Right atrium auricular region (tissue), 2 donors: ENCODE data around the gene ZMIZ1. TPM values are rescaled to one million over a fixed set of nuclear protein-coding genes. Genes with fewer than 3 reads are reported as not detected.

Source experiments
- DNase-seq: peaks from one replicate; pipeline ENCODE4 v3.0.0-alpha.2; 2019; ENCODE audit warnings: low spot score
- H3K27ac ChIP-seq, 2 donors: fragments of 200-600 bp; sonication (generic); 1 replicate in 1 of 2; 2 replicates in 1 of 2; pipeline ENCODE4 v1.5.1; 2016 to 2019
- H3K27me3 ChIP-seq, 2 donors: fragments of 200-600 bp; sonication (generic); one replicate each; pipeline versions ENCODE4 v1.5.1 to v1.6.0; 2017 to 2019
- H3K36me3 ChIP-seq: fragments of 200-600 bp; sonication (generic); one replicate; pipeline ENCODE4 v1.5.1; 2016
- H3K4me1 ChIP-seq, 2 donors: fragments of 200-600 bp; sonication (generic); one replicate each; pipeline versions ENCODE4 v1.5.1 to v1.6.0; 2017 to 2019
- H3K4me3 ChIP-seq, 2 donors: fragments of 200-600 bp; sonication (generic); 1 replicate in 1 of 2; 2 replicates in 1 of 2; pipeline ENCODE4 v1.5.1; 2017 to 2019; ENCODE audit warnings: mild to moderate bottlenecking in 1 of 2, moderate library complexity in 1 of 2
- H3K9me3 ChIP-seq, 2 donors: fragments of 200-600 bp; sonication (generic); one replicate each; pipeline ENCODE4 v1.5.1; 2019
- total RNA-seq, 2 donors: library from RNA; depleted of rRNA; stranded (reverse); fragments of >200 nt; gene quantifications; one replicate each; pipeline ENCODE4 v1.1.0, GENCODE V29; 2016
- TF ChIP-seq, protein P1 (sequence below), 2 donors: fragments of 200-600 bp; sonication (generic); IDR thresholded peaks; one replicate each; pipeline ENCODE4 v1.5.1; 2019; ENCODE audit warnings: antibody characterized with exemption in 2 of 2

ZMIZ1 gene
- total RNA-seq, 2 donors from 2014 or later: 59.3 to 71.0 TPM

DNA sequence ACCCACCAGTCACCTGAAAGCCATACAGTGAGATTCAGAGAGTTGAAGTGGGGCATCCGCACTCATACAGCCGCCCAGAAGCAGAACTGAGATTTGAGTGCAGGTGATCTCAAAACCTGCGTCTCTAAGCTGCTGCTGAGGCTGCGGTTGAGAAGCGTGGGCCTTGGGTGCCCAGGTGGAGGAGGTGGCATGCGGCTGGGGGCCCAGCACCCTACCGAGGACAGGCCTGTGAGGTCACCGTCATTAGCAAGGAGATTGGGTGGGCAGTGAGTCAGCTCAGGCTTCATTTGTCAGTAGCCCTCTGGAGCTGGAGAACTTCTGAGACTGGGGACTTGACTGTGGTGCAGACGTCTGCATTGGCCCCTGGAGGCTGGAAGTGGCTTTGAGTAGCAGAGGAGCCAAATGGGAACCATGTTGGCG lies 29.8 kb downstream of the ZMIZ1 start:
- Histone ChIP-seq H3K4me1 (peaks cover 3 to 100% of the 10 kb centered on the region in 2 donors), H3K4me3 (no peak overlapping the region), H3K27me3 (no peaks in the 10 kb centered on the region), H3K27ac (peak overlapping the region; percentile 84 to 87), H3K9me3 (no peaks in the 10 kb centered on the region), H3K36me3 (no peaks in the 10 kb centered on the region)
- TF ChIP-seq, protein P1, sequence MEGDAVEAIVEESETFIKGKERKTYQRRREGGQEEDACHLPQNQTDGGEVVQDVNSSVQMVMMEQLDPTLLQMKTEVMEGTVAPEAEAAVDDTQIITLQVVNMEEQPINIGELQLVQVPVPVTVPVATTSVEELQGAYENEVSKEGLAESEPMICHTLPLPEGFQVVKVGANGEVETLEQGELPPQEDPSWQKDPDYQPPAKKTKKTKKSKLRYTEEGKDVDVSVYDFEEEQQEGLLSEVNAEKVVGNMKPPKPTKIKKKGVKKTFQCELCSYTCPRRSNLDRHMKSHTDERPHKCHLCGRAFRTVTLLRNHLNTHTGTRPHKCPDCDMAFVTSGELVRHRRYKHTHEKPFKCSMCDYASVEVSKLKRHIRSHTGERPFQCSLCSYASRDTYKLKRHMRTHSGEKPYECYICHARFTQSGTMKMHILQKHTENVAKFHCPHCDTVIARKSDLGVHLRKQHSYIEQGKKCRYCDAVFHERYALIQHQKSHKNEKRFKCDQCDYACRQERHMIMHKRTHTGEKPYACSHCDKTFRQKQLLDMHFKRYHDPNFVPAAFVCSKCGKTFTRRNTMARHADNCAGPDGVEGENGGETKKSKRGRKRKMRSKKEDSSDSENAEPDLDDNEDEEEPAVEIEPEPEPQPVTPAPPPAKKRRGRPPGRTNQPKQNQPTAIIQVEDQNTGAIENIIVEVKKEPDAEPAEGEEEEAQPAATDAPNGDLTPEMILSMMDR (IDR thresholded peaks at IDR 0.05): no peak
- no peak for DNase-seq

DNA sequence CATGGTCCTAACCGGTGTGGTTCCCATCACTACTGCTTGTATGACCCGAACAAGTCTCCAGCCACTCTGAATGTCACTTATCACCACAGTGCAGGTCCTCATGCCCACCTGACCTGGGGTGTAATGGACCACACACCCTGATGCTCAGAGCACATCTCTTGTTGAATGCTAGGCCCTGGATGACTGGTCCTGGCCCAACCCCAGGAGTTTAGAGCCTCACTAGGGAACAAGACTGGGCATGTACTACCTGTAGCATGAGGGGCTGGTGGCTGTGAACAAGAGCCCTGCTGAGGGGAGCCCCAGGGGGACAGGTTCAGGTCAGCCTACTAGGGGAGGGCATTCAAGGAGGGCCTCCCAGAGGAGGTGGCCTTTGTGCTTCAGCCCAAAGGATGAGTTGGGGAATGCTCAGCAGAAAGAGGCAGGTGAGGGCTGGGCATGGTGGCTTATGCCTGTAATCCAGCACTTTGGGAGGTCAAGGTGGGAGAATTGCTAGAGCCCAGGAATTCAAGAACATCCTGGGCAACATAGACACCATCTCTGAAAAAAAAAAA lies 31.2 kb downstream of the ZMIZ1 start:
- no peak for DNase-seq
- no peaks in the 10 kb centered on the region for H3K9me3 ChIP-seq
- TF ChIP-seq, protein P1 (IDR thresholded peaks at IDR 0.05): no peak
- H3K4me3 ChIP-seq: no peak overlapping the region
- H3K27ac ChIP-seq: peak overlapping the region; percentile 86 to 91
- H3K36me3 ChIP-seq: no peaks in the 10 kb centered on the region
- H3K27me3 ChIP-seq: no peaks in the 10 kb centered on the region
- H3K4me1 ChIP-seq: peaks cover 3 to 100% of the 10 kb centered on the region in 2 donors

DNA sequence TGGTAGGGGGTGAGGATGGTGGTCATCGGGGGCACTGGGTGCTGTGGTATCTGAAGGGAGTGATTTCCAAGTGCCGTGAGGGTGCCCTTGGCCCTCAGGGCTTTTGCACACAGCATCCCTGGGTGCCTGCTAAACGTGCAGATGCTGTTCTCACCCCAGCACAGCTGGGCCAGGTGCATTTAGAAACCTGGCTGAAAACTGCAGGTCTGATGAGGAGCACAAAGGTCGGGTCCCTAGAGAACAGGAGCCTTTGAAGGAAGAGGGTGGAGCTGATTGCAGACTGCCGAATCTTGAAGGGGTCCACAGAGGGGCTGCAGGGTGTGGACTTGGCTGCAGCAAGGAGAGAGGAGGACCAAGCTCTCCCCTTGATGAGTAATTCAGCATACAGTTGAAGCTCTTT lies 32.0 kb downstream of the ZMIZ1 start:
- no peaks in the 10 kb centered on the region for H3K27me3 ChIP-seq
- no peak overlapping the region for H3K4me3 ChIP-seq
- H3K36me3 ChIP-seq: no peaks in the 10 kb centered on the region
- no peak for DNase-seq
- H3K9me3 ChIP-seq: no peaks in the 10 kb centered on the region
- peak overlapping the region; percentile 86 to 91 for H3K27ac ChIP-seq
- peaks cover 3 to 100% of the 10 kb centered on the region in 2 donors for H3K4me1 ChIP-seq
- TF ChIP-seq, protein P1 (IDR thresholded peaks at IDR 0.05): no peak

DNA sequence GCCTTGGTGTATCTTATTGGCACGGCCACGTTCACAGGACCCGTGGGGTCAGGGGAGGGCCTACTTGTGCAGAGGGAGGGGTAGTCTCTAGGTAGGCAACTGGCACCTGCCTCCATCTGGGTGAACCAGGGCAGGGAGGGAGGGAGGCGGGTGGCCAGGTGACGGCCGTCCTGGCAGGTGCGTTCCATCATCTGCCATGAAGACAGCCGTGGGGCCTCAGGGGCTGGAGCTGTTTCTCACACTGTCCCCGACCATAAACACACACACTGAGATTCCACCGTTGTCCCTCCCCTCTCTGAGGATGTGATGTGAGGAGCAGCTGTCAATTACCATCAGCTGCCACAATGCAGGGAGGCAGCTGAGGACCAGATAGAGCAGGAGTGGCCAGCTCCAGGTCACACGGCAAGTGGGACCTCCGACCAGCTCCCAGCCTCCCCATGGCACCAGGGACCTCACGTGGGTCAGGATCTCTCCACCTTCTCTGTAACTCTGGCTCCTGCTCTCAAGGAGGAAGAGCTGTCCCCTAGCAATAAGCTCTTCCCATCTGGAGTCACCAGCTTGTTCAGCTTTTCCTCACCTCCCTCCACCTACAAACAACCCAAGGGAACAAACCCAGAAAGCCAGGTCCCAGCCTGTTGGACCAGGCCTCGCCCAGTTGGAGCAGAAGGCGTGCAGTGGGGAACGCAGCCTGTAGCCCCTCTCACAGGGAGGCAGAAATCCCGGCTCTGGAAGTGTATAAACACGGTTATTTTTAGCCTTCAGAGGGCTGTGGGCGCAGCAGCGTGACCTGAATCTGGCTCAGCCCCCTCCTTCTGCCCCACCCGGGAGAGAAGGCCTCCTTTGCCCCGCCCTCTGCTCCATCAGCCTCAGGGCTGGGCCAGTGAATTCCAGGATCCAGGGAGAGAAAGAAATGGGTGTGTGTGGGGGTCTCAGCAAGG lies 33.1 kb downstream of the ZMIZ1 start:
- Histone ChIP-seq H3K27ac (peak overlapping the region; percentile 86 to 91), H3K9me3 (no peaks in the 10 kb centered on the region), H3K4me1 (peaks cover 3 to 100% of the 10 kb centered on the region in 2 donors), H3K36me3 (no peaks in the 10 kb centered on the region), H3K27me3 (no peaks in the 10 kb centered on the region), H3K4me3 (no peak overlapping the region)
- DNase-seq: peak; percentile 72
- TF ChIP-seq, protein P1 (IDR thresholded peaks at IDR 0.05): no peak

DNA sequence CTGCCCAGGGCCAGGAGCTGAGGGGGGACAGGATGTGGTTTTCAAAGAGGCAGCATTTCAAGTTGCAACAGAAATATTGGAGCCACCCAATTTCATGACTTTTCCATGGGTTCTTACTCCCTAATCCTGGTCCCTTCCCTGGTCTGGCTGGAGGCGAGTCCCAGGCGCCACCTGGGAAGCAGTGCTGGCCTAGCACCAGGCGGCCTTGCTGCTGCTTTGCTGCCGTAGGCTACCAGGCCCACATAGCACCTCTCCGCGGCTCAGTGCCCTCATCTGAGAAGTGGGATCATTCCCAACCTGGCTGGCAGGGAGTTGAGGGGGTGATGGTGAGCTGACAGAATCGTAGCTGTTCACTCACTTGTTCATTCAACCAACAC lies 33.7 kb downstream of the ZMIZ1 start:
- Histone ChIP-seq H3K27me3 (no peaks in the 10 kb centered on the region), H3K9me3 (no peaks in the 10 kb centered on the region), H3K36me3 (no peaks in the 10 kb centered on the region), H3K27ac (peak overlapping the region; percentile 86 to 91), H3K4me3 (no peak overlapping the region), H3K4me1 (peaks cover 3 to 100% of the 10 kb centered on the region in 2 donors)
- DNase-seq: no peak
- TF ChIP-seq, protein P1 (IDR thresholded peaks at IDR 0.05): no peak
